ENCODE data around the gene BFSP2. TPM values are rescaled to one million over a fixed set of nuclear protein-coding genes. Genes with fewer than 3 reads are reported as not detected.

BFSP2 gene
- total and polyA plus RNA-seq, 2 of the 4 experiments (the other 2 are of a cell fraction) = not detected

GRCh38 chr3:133486658-133487057 is 86.8 kb downstream of the BFSP2 start:
- WGBS, 2 experiments (ENCODE audit: extremely low coverage in 2 of 2, insufficient read length in 1 of 2) = no CpG with 5 or more reads among the region's 5 CpGs
- no peak overlapping the region for H3K4me2 ChIP-seq (ENCODE audit: low read depth, low read length)
- no peaks in the 10 kb centered on the region for H3K27me3 ChIP-seq (ENCODE audit: control insufficient read depth, insufficient read depth, low read length)
- no peak overlapping the region for H3K9ac ChIP-seq (ENCODE audit: low read depth, low read length)
- no peaks in the 10 kb centered on the region; the same call in 1 of the 2 replicates for H3K4me1 ChIP-seq (ENCODE audit: control insufficient read depth, insufficient read depth, low read length)
- no peak overlapping the region for H3K4me3 ChIP-seq (ENCODE audit: insufficient read depth, low read depth, low read length)
- no peak overlapping the region for H2BK120ac ChIP-seq (ENCODE audit: low read depth, low read length)
- dilution Hi-C loops (cut with HindIII; ENCODE audit: low sequenced_read_pairs, unreplicated experiment) (no loop called here), intact Hi-C loops (cut with micrococcal nuclease) (no loop called here), in situ Hi-C loops (cut with MboI; ENCODE audit: low sequenced_read_pairs) (no loop called here)
- H3K56ac ChIP-seq (ENCODE audit: extremely low read depth, insufficient read depth, low read length) = no peak overlapping the region
- no peaks in the 10 kb centered on the region for H3K36me3 ChIP-seq (ENCODE audit: control insufficient read depth, insufficient read depth, low read length)
- ATAC-seq (ENCODE audit: low read depth) = no peak
- H2AFZ ChIP-seq (replicated peaks; ENCODE audit: low read length, poor library complexity) = no peak overlapping the region
- H2AK9ac ChIP-seq (replicated peaks; ENCODE audit: low read depth, low read length, poor library complexity) = no peak overlapping the region
- H3K79me1 ChIP-seq (ENCODE audit: low read depth in 1 of 2, low read length in 2 of 2) = no peaks in the 10 kb centered on the region
- no peaks in the 10 kb centered on the region; the same call in 1 of the 2 replicates for H3K9me1 ChIP-seq (ENCODE audit: insufficient read depth, low read length)
- H2BK20ac ChIP-seq (ENCODE audit: low read depth, low read length) = no peak overlapping the region
- no peak overlapping the region for H2BK5ac ChIP-seq (ENCODE audit: low read depth, low read length, poor library complexity, severe bottlenecking)
- TF ChIP-seq, protein P1, sequence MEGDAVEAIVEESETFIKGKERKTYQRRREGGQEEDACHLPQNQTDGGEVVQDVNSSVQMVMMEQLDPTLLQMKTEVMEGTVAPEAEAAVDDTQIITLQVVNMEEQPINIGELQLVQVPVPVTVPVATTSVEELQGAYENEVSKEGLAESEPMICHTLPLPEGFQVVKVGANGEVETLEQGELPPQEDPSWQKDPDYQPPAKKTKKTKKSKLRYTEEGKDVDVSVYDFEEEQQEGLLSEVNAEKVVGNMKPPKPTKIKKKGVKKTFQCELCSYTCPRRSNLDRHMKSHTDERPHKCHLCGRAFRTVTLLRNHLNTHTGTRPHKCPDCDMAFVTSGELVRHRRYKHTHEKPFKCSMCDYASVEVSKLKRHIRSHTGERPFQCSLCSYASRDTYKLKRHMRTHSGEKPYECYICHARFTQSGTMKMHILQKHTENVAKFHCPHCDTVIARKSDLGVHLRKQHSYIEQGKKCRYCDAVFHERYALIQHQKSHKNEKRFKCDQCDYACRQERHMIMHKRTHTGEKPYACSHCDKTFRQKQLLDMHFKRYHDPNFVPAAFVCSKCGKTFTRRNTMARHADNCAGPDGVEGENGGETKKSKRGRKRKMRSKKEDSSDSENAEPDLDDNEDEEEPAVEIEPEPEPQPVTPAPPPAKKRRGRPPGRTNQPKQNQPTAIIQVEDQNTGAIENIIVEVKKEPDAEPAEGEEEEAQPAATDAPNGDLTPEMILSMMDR (conservative IDR thresholded peaks at IDR 0.05; ENCODE audit: low read depth, low read length) = no peak
- TF ChIP-seq RCOR1 (IDR thresholded peaks at IDR 0.05; ENCODE audit: insufficient replicate concordance, low read length) (no peak), RAD21 (IDR thresholded peaks at IDR 0.05; ENCODE audit: low read length) (no peak), MAZ (IDR thresholded peaks at IDR 0.05; ENCODE audit: borderline replicate concordance, low read depth, low read length) (no peak), SMC3 (IDR thresholded peaks at IDR 0.05; ENCODE audit: low read depth, low read length) (no peak), NFE2L2 (IDR thresholded peaks at IDR 0.05; ENCODE audit: low read depth, low read length) (no peak), CEBPB (IDR thresholded peaks at IDR 0.05; ENCODE audit: low read depth, low read length) (no peak), MAFK (IDR thresholded peaks at IDR 0.05; ENCODE audit: low read depth, low read length) (no peak), POLR2A (IDR thresholded peaks at IDR 0.05; ENCODE audit: low read depth, low read length) (no peak), MXI1 (IDR thresholded peaks at IDR 0.05; ENCODE audit: borderline replicate concordance, low read depth, low read length) (no peak), FOS (IDR thresholded peaks at IDR 0.05; ENCODE audit: low read depth, low read length) (no peak), BHLHE40 (IDR thresholded peaks at IDR 0.05; ENCODE audit: low read depth, low read length) (no peak), RFX5 (IDR thresholded peaks at IDR 0.05; ENCODE audit: low read depth, low read length) (no peak), CHD1 (IDR thresholded peaks at IDR 0.05; ENCODE audit: low read depth, low read length) (no peak), ELK1 (IDR thresholded peaks at IDR 0.05; ENCODE audit: borderline replicate concordance, low read depth, low read length) (no peak)
- TF ChIP-seq, protein P2, sequence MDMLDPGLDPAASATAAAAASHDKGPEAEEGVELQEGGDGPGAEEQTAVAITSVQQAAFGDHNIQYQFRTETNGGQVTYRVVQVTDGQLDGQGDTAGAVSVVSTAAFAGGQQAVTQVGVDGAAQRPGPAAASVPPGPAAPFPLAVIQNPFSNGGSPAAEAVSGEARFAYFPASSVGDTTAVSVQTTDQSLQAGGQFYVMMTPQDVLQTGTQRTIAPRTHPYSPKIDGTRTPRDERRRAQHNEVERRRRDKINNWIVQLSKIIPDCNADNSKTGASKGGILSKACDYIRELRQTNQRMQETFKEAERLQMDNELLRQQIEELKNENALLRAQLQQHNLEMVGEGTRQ (IDR thresholded peaks at IDR 0.05; ENCODE audit: low read depth, low read length) = no peak
- no peak overlapping the region for H3K23ac ChIP-seq (ENCODE audit: low read depth, low read length)
- no peak overlapping the region for H2AK5ac ChIP-seq (ENCODE audit: low read depth, low read length)
- H3K27ac ChIP-seq (ENCODE audit: insufficient read depth, low read length) = no peak overlapping the region
- H3K9me3 ChIP-seq (ENCODE audit: control insufficient read depth, insufficient read depth, low read length) = peaks cover 2% of the 10 kb centered on the region; the same call in 1 of the 2 replicates
- H4K8ac ChIP-seq (ENCODE audit: low read depth in 2 of 2, low read length in 2 of 2) = no peak overlapping the region
- H2BK15ac ChIP-seq (ENCODE audit: low read depth, low read length) = no peak overlapping the region
- H3K18ac ChIP-seq (ENCODE audit: low read depth, low read length) = no peak overlapping the region
- ChIA-PET CTCF (interaction anchor here (0.9 kb wide), 1 partner anchor 92 kb away, joined by 3 read pairs; no protein-coding TSS in a partner anchor), POLR2A (ENCODE audit: unreplicated experiment) (no interaction called here)
- no peak overlapping the region for H4K91ac ChIP-seq (ENCODE audit: insufficient read depth, low read depth, low read length)
- H4K5ac ChIP-seq (ENCODE audit: low read depth, low read length) = no peak overlapping the region
- no peak overlapping the region for H3K14ac ChIP-seq (replicated peaks; ENCODE audit: low read depth, low read length)
- no peak for DNase-seq
- BruUV-seq (replicated peaks) = no TSS peak
- H3K4ac ChIP-seq (ENCODE audit: low read depth, low read length) = no peak overlapping the region
- no peaks in the 10 kb centered on the region for H4K20me1 ChIP-seq (ENCODE audit: insufficient read depth, low read length)
